NOMO-1 (cell line): Measurements from ENCODE around the gene KIFC1.
"Not testable (repeated sequence)": the region's sequence is repeated elsewhere in the genome, so short reads cannot be mapped to it uniquely, and the experiment has no call there.

ENCODE experiments used
- DNase-seq, 2 experiments: peaks; one replicate each; lab custom pipeline; 2025; ENCODE audit not compliant: unreplicated experiment in 2 of 2; lab: John Stamatoyannopoulos, UW

KIFC1 gene, protein sequence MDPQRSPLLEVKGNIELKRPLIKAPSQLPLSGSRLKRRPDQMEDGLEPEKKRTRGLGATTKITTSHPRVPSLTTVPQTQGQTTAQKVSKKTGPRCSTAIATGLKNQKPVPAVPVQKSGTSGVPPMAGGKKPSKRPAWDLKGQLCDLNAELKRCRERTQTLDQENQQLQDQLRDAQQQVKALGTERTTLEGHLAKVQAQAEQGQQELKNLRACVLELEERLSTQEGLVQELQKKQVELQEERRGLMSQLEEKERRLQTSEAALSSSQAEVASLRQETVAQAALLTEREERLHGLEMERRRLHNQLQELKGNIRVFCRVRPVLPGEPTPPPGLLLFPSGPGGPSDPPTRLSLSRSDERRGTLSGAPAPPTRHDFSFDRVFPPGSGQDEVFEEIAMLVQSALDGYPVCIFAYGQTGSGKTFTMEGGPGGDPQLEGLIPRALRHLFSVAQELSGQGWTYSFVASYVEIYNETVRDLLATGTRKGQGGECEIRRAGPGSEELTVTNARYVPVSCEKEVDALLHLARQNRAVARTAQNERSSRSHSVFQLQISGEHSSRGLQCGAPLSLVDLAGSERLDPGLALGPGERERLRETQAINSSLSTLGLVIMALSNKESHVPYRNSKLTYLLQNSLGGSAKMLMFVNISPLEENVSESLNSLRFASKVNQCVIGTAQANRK

DNA sequence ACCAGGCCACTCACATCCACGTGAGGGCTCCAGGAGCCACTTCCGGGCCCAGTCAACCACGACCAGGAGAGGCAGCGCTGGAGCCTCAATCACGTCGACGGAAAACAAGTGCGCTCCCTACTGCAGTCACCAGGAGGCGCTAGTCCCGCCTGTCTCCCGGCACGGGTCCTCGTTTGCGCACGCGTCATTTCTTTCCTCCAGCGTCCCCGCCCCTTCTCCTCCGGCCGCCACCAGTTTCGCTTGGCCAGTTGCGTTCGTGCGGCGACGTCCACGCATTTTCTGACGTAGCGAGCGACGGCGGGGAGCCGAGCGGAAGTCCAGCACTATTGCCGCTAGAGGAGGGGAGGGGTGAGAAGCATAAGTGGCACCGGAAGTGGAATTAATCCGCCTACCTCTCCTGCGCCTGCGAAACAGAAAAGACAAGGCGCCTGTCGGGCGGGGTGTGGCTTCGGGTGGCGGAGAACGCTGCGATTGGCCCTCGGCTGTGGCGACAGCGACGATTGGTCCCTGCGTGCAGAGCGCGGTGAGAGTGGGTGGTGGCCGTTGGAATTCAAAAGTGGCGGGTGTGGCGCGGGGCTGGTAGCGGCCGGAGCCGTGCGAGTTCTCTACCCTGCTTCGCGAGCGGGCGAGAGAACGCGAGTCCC, at the start of gene KIFC1:
KIFC1 (plus strand) TSS at position 546 of the 644 bp plus-strand sequence. CDS start 163 bp downstream, outside the sequence.
- DNase-seq: peak; percentile 99 to 100

- DNase-seq: not testable (repeated sequence)
Observed at GRCh38 chr6:33343606-33343952, 48.0 kb upstream of the KIFC1 start.

- DNase-seq: no peak
Observed at GRCh38 chr6:33343953-33344611, 47.5 kb upstream of the KIFC1 start.

GRCh38 chr6:33344701-33345697, 46.6 kb upstream of the KIFC1 start:
- DNase-seq: peak; percentile 28 to 54

DNA sequence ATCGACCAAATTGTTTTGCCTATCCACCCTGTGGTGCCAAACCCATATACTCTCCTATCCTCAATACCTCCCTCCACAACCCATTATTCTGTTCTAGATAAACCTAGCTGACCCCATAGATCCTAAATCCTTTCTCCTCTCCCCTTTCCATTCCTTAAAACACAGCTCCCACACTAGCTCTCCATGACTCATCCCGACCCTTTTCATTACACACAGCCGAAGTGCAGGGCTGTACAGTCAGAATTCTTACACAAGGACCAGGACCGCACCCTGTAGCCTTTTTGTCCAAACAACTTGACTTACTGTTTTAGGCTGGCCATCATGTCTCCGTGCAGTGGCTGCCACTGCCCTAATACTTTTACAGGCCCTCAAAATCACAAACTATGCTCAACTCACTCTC, 44.7 kb upstream of the KIFC1 start:
- not testable (repeated sequence) for DNase-seq

- DNase-seq: no peak
Observed at GRCh38 chr6:33347816-33348215, 43.8 kb upstream of the KIFC1 start.

DNA sequence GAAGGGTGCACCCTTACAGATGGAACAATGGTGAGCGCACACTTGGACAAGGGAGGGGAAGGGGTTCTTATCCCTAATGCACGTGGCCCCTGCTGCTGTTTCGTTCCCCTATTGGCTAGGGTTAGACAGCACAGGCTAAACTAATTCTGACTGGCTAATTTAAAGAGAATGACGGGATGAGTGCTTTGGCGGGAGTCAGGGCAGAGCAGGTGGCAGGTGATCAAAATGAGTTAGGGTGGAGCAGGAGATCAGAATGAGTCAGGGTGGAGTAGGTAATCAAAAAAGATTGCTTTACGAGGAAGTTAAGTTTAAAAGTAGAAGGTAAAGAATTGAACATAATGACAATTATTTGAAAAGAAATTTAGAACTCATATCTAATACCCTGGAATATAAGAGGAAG, 35.8 kb upstream of the KIFC1 start:
- DNase-seq: not testable (repeated sequence)

GRCh38 chr6:33356295-33356694, 35.3 kb upstream of the KIFC1 start:
- DNase-seq: no peak

GRCh38 chr6:33357160-33357871, 34.3 kb upstream of the KIFC1 start:
- not testable (repeated sequence) for DNase-seq

- DNase-seq: no peak
Observed at GRCh38 chr6:33359331-33359730, 32.3 kb upstream of the KIFC1 start.

- DNase-seq: not testable (repeated sequence)
Observed at GRCh38 chr6:33363486-33363885, 28.1 kb upstream of the KIFC1 start.

DNA sequence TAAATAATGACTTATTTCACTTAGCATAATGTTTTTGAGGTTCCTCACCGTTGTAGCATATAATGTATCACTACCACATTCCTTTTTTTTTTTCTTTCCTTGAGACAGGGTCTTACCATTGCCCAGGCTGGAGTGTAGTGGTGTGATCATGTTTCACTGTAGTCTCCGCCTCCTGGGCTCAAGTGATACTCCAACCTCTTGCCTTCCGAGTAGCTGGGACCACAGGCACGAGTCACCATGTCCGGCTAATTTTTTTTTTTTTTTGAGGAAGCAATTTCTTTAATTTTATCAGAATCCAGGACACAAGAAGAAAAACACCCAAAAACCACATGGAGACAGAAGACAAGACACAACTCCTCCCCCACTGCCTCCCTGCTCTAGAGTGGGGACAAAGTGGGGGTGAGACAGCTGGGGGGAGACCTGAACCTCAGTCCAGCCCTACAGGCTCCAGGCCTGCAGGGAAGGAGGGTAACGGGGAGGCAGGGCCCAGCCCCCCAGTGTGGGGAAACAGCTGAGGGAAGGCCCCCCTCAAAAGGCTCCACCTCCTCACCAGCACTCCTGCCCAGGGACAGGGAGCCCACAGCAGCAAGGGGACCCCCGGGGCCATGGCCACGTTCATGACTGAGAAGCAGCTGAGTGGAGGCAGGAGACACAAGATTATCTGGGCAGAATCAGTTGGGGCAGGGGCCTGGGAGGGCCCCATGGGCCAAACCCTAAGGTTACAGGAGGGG, 27.0 kb upstream of the KIFC1 start:
- not testable (repeated sequence) for DNase-seq

GRCh38 chr6:33365206-33365971, 26.2 kb upstream of the KIFC1 start:
- DNase-seq: not testable (repeated sequence)

- DNase-seq: no peak
Observed at GRCh38 chr6:33367009-33367714, 24.5 kb upstream of the KIFC1 start.

GRCh38 chr6:33367715-33368025, 24.0 kb upstream of the KIFC1 start:
- DNase-seq: not testable (repeated sequence)

DNA sequence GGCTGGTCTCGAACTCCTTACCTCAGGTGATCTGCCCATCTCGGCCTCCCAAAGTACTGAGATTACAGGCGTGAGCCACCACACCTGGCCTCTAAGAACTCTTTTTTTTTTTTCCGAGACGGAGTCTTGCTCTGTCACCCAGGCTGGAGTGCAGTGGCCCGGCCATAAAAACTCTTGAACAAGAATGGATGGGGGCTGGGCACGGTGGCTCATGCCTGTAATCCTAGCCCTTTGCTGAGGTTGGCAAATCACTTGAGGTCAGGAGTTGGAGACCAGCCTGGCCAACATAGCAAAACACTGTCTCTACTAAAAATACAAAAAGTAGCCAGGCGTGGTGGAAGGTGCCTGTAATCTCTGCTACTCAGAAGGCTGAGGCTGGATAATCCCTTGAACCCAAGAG, 19.7 kb upstream of the KIFC1 start:
- DNase-seq: not testable (repeated sequence)

DNA sequence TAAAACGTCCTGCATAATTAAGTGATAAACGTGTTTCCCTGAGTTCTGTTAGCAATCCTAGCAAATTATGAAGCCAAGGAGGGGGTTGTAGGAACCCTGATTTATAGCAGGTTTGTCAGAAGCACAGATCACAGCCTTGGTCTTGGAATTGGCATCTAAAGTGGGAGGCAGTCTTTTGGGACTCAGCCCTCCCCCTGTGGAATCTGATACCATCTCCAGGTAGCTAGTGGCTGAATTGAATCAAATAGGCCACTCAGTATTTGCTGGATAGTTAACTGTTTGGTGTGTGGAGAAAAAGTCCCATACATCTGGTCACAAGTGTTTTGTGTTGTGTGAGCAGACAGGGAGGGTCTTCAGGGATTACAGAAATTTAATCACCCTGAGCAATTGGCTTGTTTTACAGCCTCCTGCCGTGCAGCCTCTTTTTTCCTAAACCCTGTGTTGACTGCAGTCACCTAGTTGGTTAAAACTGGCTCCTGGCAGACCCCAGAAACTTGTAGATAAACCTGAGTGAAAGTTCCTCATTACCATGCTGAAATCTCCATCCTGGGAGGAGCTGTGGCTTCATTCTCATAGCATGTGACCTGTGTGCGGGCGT, 19.0 kb upstream of the KIFC1 start:
- DNase-seq: no peak
